ENCODE results near the gene RBL1.
A peak's percentile ranks its signal among the peaks of the same experiment; 100 is the strongest.

DNA sequence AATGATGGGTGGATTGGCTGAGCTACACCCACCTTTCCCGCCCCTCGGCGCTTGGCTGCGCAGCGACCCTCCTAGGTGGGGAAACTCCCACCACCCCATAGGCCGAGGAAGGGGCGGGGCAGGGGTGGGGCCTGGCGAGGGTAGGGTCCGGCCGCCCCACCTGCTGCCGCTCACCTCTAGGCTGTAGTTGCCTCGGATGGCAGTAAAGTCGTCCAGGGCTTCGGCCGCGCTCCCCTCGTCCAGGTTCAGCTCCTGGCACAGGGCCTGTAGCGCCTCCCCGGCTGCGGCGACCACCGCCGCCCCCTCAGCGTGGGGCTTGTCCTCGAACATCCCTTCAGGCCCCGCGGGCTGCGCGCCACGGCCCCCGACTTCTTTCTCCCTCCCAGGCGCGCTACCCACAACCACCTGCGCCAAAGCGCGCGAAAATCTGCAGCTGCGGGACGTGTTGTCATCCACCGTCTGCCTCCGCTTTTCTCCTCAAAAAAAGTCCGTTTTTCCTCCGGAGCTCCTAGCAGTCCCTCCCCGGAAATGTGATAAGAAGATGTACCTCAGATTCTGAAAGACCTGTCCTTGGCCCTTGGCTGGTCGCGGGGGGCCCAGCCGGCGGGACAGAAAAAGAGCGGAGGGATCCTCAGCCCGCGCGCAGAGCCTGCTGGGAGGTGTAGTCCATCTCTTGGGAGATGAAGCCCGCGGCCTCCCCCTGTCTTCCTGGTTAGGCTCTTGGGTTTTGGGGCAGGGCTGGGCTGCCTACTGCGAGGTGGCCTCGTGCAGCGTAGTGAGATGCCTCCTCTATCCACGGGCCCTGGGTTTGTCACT lies at the start of gene RBL1:
- TF ChIP-seq SP1 (IDR thresholded peaks at IDR 0.05), result no peak
- TF ChIP-seq FOXA1 (IDR thresholded peaks at IDR 0.05), result no peak
- TF ChIP-seq SUZ12 (IDR thresholded peaks at IDR 0.05), result peak; percentile 81
- TF ChIP-seq HDGF (IDR thresholded peaks at IDR 0.05; ENCODE audit: borderline replicate concordance), result 0 out of 2 replicates have a peak, but pooled peaks have one; percentile 18
- TF ChIP-seq ELF4 (IDR thresholded peaks at IDR 0.05), result peak; percentile 76
- TF ChIP-seq FOXM1 (IDR thresholded peaks at IDR 0.05; ENCODE audit: borderline replicate concordance), result no peak
- TF ChIP-seq ARNT (IDR thresholded peaks at IDR 0.05), result peak; percentile 46; the same call in 1 of the 2 replicates
- peak; percentile 99 for TF ChIP-seq L3MBTL2 (conservative IDR thresholded peaks at IDR 0.05)
- TF ChIP-seq NFRKB (IDR thresholded peaks at IDR 0.05), result peak; percentile 86
- no peak for TF ChIP-seq LEF1 (IDR thresholded peaks at IDR 0.05; ENCODE audit: borderline replicate concordance)
- TF ChIP-seq ZNF384 (IDR thresholded peaks at IDR 0.05), result no peak
- peak; percentile 69; the same call in 1 of the 2 replicates for TF ChIP-seq FOXK2 (IDR thresholded peaks at IDR 0.05)
- no peak for TF ChIP-seq BHLHE40 (IDR thresholded peaks at IDR 0.05; ENCODE audit: borderline replicate concordance)
- peak; percentile 76 for TF ChIP-seq CTBP1 (IDR thresholded peaks at IDR 0.05; ENCODE audit: borderline replicate concordance)

Measured in HEK293T (cell line).